GM12873 (cell line): ENCODE data around the gene MUSTN1.

Experiments used
- TF ChIP-seq, protein P1 (sequence below): IDR thresholded peaks from 2 replicates; pipeline ENCODE4 v1.5.1; 2012; ENCODE audit warnings: low read depth, mild to moderate bottlenecking, moderate library complexity, low read length, control low read depth; ENCODE audit not compliant: insufficient read depth; ENCODE audit errors: missing control alignments

The MUSTN1 gene

DNA sequence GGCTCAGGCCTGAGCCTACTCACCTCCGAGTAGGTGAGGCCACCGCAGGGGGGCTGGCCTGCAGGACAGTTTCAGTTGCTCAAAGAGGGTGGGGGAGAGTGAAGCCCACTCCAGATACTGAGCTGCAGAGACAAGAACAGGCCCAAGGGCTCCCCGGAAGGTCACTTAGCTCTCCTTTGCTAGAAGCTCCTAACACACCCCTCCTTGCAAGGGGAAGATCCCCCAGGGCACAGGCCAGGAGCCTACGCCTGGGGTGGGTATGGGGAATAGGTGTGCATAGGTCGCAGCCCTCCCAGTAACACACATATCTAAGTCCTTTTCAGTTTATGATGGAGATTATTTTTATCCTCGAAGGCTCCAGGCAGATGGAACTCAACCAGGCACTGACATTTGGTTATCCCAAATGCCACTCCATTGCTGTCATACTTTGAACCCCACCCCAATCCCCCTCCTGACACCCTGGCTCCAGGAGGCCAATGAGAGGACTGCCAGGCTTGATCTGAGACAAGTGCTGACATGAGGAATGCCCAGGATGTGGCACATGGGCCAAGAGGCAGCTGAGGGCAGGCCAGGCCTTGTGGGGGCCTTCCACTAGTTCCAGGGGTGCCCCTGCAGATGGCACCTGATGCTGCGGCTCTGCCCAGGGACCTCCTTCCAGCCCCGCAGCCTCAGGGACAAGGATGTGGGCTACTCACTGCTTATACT, 1.1 kb upstream of the MUSTN1 start:
- TF ChIP-seq, protein P1, sequence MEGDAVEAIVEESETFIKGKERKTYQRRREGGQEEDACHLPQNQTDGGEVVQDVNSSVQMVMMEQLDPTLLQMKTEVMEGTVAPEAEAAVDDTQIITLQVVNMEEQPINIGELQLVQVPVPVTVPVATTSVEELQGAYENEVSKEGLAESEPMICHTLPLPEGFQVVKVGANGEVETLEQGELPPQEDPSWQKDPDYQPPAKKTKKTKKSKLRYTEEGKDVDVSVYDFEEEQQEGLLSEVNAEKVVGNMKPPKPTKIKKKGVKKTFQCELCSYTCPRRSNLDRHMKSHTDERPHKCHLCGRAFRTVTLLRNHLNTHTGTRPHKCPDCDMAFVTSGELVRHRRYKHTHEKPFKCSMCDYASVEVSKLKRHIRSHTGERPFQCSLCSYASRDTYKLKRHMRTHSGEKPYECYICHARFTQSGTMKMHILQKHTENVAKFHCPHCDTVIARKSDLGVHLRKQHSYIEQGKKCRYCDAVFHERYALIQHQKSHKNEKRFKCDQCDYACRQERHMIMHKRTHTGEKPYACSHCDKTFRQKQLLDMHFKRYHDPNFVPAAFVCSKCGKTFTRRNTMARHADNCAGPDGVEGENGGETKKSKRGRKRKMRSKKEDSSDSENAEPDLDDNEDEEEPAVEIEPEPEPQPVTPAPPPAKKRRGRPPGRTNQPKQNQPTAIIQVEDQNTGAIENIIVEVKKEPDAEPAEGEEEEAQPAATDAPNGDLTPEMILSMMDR = no peak

DNA sequence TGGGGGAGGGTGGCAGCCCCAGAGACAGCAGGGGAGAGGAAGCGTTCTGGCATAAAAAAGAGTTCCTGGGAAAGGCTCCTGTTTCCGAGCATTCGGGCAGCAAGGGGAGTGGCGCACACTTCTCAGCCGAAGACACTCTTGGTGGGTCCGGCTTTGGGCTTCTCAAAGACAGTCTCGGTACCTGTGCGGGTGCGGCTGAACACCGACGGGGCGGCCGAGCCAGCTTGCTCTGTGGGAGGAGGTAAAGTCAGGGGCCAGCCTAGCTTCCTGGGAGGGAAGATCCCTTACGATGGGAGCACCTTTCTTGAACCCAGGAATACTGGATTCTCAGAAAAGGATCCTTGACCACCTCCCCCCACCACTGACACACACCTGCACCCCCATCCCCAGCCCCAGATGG, 1.6 kb downstream of the MUSTN1 start:
- TF ChIP-seq, protein P1 = no peak

DNA sequence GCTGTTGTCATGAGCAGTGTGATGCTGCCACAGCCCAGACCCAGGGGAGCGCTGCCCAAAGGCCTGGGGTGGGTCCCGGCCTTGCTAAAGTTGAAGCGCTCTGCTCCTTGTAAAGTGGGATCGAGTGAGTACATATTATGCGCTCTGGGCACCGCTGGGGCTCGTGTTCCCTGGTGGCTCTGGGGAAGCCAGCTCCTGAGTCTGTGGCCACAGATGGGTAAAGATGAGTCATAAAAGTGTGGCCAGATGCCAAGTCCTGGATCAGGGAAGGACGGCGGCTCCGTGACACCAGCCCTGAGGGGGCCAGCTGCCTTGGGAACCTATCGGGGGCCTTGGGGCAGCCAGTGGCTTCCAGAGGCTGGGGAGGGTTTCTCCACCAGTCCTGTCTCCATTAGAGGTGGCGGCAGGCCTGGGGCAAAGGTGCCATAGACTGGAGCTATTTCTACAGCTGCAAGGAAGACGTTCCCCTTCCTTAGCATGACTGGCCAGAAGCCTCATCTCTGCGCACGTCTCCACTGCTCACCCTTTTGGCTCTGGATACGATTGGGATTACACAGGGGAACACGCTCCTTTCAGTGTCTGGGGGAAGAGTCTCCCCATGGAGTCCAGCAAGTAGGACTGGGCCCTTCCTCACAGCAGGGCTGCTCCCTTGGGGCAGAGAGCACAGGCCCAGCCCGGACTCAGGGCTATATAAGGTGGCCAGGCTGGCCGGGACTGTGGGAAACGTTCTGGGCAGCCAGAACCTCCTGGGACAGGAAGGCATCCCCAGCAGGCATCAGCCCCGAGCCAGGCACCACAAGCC, 3.1 kb downstream of the MUSTN1 start:
- TF ChIP-seq, protein P1 = no peak

- TF ChIP-seq, protein P1 = no peak
Observed at GRCh38 chr3:52830535-52831258, 4.1 kb downstream of the MUSTN1 start, which contains the start of gene ITIH4. TSS of gene ITIH4 (minus strand) at chr3:52830672. CDS start at chr3:52830642, 30 bp downstream.

- TF ChIP-seq, protein P1 = no peak
Observed at GRCh38 chr3:52829906-52830463, 4.8 kb downstream of the MUSTN1 start.

GRCh38 chr3:52829482-52829881, 5.3 kb downstream of the MUSTN1 start:
- TF ChIP-seq, protein P1 = no peak
